ENCODE data around the gene ATN1. TPM values are rescaled to one million over a fixed set of nuclear protein-coding genes. Genes with fewer than 3 reads are reported as not detected.

ATN1 gene
- total RNA-seq, 1 donor from 2014 or later, result 34.3 TPM

GRCh38 chr12:6959058-6959804, 31.5 kb downstream of the ATN1 start:
- no peak for DNase-seq

- DNase-seq, result no peak
Measured at GRCh38 chr12:6959805-6960592, 32.2 kb downstream of the ATN1 start.

GRCh38 chr12:6960593-6961277, 33.0 kb downstream of the ATN1 start:
- DNase-seq, result no peak

GRCh38 chr12:6961278-6961694, 33.5 kb downstream of the ATN1 start:
- no peak for DNase-seq

GRCh38 chr12:6961695-6962284, 34.0 kb downstream of the ATN1 start:
- peak; percentile 70 for DNase-seq

- no peak for DNase-seq
Measured at GRCh38 chr12:6962285-6963015, 34.7 kb downstream of the ATN1 start.

GRCh38 chr12:6963016-6963731, 35.4 kb downstream of the ATN1 start:
- DNase-seq, result peak; percentile 58

- no peak for DNase-seq
Measured at GRCh38 chr12:6963791-6964413, 36.1 kb downstream of the ATN1 start.

GRCh38 chr12:6964605-6965025, 36.9 kb downstream of the ATN1 start:
- no peak for DNase-seq

- peak; percentile 95 for DNase-seq
Measured at GRCh38 chr12:6965026-6965661, 37.4 kb downstream of the ATN1 start.

- no peak for DNase-seq
Measured at GRCh38 chr12:6965714-6966113, 38.0 kb downstream of the ATN1 start.

- DNase-seq, result no peak
Measured at GRCh38 chr12:6966351-6966750, 38.6 kb downstream of the ATN1 start.

GRCh38 chr12:6967651-6968100, 39.9 kb downstream of the ATN1 start:
- DNase-seq, result no peak

GRCh38 chr12:6968426-6968825, 40.7 kb downstream of the ATN1 start:
- DNase-seq, result no peak

- DNase-seq, result no peak
Measured at GRCh38 chr12:6970096-6970527, 42.4 kb downstream of the ATN1 start.

GRCh38 chr12:6974180-6974579, 46.4 kb downstream of the ATN1 start:
- DNase-seq, result no peak

- no peak for DNase-seq
Measured at GRCh38 chr12:6975297-6976032, 47.7 kb downstream of the ATN1 start.

GRCh38 chr12:6977653-6978052, 49.9 kb downstream of the ATN1 start:
- DNase-seq, result no peak

- DNase-seq, result no peak
Measured at GRCh38 chr12:6978188-6978587, 50.4 kb downstream of the ATN1 start.

Data from tongue (tissue), 2 donors.